Choroid plexus epithelial cell (primary cell): ENCODE results near the gene KDM4E.

Experiments
- DNase-seq: peaks from one replicate; pipeline ENCODE4 v3.0.0-alpha.2; 2010; ENCODE audit warnings: low read depth
- H3K4me3 ChIP-seq: 2 replicates; pipeline ENCODE4 v1.5.1; 2011; ENCODE audit warnings: low read depth, mild to moderate bottlenecking, control low read depth, low read length, moderate library complexity
- TF ChIP-seq, protein P1 (sequence below): conservative IDR thresholded peaks from 2 replicates; pipeline ENCODE4 v1.5.1; 2011; ENCODE audit warnings: low read depth, mild to moderate bottlenecking, control low read depth, inconsistent platforms, low read length, moderate library complexity

KDM4E gene

DNA sequence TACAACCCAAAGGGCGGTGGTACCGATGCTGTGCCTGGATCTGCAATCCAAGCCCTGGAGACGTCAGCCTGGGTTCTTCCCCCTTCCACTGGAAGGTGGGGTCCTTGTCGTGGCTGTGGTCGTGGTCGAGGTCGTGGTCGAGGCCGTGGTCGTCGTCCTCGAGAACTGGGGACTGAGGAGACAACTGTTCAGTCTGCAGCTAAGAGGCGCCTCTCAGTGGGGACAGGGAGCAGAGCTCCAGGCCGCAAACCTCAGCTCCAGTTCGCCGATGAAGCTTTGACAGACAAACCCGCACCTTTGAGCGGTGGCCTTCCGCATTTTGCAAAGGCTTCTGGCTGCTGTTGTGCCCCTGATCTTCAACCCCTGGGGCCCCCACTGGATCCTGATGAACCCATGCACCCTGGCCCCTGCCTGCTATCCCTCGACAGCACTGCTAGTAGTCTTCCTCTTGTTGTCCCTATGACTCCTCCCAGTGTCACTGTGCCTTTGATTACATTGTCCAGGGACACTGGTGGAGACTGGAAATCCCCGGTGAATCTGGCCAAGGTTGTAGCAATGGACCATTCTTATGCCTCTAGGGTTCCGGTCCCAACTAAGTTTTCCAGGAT is 25.6 kb downstream of the KDM4E start:
- TF ChIP-seq, protein P1, sequence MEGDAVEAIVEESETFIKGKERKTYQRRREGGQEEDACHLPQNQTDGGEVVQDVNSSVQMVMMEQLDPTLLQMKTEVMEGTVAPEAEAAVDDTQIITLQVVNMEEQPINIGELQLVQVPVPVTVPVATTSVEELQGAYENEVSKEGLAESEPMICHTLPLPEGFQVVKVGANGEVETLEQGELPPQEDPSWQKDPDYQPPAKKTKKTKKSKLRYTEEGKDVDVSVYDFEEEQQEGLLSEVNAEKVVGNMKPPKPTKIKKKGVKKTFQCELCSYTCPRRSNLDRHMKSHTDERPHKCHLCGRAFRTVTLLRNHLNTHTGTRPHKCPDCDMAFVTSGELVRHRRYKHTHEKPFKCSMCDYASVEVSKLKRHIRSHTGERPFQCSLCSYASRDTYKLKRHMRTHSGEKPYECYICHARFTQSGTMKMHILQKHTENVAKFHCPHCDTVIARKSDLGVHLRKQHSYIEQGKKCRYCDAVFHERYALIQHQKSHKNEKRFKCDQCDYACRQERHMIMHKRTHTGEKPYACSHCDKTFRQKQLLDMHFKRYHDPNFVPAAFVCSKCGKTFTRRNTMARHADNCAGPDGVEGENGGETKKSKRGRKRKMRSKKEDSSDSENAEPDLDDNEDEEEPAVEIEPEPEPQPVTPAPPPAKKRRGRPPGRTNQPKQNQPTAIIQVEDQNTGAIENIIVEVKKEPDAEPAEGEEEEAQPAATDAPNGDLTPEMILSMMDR, result no peak
- no peak overlapping the region for H3K4me3 ChIP-seq
- no peak for DNase-seq

- TF ChIP-seq, protein P1, result no peak
- no peak for DNase-seq
- no peak overlapping the region for H3K4me3 ChIP-seq
Measured at GRCh38 chr11:95054356-95054755, 29.3 kb downstream of the KDM4E start.

GRCh38 chr11:95055283-95055897 is 30.3 kb downstream of the KDM4E start:
- DNase-seq, result no peak
- H3K4me3 ChIP-seq, result no peak overlapping the region
- TF ChIP-seq, protein P1, result no peak

DNA sequence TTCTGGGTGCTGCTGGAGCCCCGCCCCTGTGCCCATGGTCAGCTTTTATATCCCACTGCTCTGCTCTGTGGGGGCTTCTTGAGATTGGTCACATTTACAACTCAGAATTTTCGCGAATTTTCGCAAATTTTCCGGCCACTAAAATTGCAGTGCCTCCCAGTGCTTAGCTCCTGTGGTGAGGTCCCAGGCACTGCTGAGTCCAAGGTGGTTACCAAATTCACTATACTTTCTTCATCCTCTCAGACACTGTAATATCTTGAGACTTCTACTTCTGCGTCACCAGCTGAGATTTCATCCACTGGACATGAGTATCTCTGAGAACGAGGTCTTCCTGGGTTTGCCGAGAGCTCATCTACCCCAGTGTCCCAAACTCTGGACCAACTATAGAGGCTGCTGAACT is 32.9 kb downstream of the KDM4E start:
- no peak for DNase-seq
- H3K4me3 ChIP-seq, result no peak overlapping the region
- TF ChIP-seq, protein P1, result no peak

DNA sequence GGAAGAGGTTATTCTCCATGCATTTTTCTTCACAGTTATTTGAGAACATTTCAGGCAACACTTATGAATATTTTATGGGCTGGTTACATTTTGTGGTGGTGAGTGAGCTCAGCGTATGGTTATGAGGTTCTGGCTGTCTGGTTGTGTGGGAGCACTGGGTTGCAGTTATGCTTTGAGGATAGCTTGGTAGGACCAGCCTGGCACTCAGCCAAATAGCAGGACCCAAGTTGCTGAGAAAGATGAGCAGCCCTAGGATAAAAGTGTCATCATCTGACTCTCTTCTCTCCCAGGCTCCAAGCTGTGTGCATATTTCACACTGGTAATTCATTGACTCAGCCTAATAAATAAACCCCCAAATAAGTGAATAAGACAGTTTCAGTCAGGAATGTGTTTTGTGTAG is 33.6 kb downstream of the KDM4E start:
- H3K4me3 ChIP-seq, result no peak overlapping the region
- TF ChIP-seq, protein P1, result no peak
- no peak for DNase-seq

- TF ChIP-seq, protein P1, result no peak
- H3K4me3 ChIP-seq, result no peak overlapping the region
- no peak for DNase-seq
Measured at GRCh38 chr11:95059046-95059445, 34.0 kb downstream of the KDM4E start.

DNA sequence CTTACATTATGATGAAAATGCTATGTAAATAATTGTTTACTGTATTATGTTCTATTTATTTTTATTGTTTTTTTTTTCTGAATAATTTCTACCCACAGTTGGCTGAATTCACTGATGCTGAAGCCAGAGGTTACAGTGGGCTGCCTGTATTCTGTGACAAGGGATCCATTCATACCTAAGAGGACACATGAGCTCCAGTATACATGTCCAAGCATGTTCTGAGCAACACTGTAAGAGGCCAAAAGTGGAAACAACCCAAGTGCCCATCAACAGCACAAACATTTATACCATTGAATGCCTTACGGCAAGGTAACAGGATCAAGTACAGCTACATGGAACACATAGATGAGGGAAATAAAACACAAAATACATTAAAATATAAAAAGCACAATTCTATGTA is 40.3 kb downstream of the KDM4E start:
- no peak for DNase-seq
- TF ChIP-seq, protein P1, result no peak
- no peak overlapping the region for H3K4me3 ChIP-seq
